Measurements from ENCODE around the gene KREMEN2. TPM values are rescaled to one million over a fixed set of nuclear protein-coding genes. Genes with fewer than 3 reads are reported as not detected.

The KREMEN2 gene
- total RNA-seq, 4 donors from 2014 or later: not detected

GRCh38 chr16:2981177-2981898, 17.3 kb downstream of the KREMEN2 start:
- no peak for DNase-seq (ENCODE audit: low spot score)
- TF ChIP-seq CTCF (IDR thresholded peaks at IDR 0.05): no peak
- ATAC-seq (ENCODE audit: low FRiP score): no peak

DNA sequence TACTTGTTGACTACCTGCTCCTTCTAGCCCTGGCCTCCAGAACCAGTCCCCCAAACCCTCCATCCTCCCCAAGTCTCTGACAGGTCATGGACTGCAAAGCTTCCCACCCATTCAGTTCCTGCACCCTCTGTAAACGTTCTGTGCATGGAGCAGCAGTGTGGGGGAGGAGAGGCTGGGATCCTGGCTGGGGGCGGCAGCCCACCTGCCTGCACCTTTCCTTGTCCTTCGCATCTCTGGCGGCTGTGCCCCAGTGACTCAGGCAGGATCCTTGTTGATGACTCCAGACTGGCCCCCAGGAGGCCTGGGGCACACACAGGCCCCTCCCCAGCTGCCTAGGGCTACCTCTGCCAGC, 17.8 kb downstream of the KREMEN2 start:
- ATAC-seq (ENCODE audit: low FRiP score) (no peak), DNase-seq (ENCODE audit: low spot score) (no peak)
- no peak for TF ChIP-seq CTCF (IDR thresholded peaks at IDR 0.05)

DNA sequence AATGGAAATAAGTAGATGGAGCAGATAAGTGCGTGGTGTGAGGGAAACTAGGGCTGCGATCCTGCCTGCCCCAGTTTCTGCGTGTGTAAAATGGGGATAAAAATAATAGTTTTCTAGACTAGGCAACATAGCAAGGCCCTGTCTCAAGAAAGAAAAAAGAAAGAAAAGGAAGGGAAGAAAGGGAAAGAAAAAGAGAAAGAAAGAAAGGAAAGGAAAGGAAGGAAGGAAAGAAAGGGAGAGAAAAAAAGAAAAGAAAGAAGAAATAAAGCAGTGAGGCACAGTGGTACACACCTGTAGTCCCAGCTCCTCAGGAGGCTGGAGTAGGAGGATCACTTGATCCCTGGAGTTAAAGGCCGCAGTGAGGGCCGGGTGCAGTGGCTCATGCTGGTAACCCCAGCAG, 18.3 kb downstream of the KREMEN2 start:
- TF ChIP-seq CTCF (IDR thresholded peaks at IDR 0.05): no peak
- DNase-seq (ENCODE audit: low spot score) (no peak), ATAC-seq (ENCODE audit: low FRiP score) (no peak)

DNA sequence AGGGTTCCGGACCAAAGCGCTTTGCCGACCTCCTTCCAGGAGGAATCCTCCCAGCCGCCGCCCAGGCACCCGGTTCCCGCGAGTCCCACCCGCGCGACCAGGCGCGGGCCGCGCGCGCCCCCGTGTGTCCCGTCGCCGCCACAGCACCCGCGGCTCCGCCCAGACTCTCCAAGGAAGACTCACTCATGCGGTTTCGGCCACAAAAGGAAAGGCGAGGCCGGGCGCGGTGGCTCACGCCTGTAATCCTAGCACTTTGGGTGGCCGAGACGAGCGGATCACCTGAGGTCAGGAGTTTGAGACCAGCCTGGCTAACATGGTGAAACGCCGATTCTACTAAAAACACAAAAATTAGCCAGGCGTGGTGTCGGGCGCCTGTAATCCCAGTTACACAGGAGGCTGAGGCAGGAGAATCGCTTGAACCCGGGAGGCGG, 19.6 kb downstream of the KREMEN2 start:
- DNase-seq (ENCODE audit: low spot score) (peak; percentile 50), ATAC-seq (ENCODE audit: low FRiP score) (peak; percentile 63)
- TF ChIP-seq CTCF (IDR thresholded peaks at IDR 0.05): peak in 2 of 3 donors; percentile 57 to 62

- no peak for TF ChIP-seq CTCF (IDR thresholded peaks at IDR 0.05)
- no peak for ATAC-seq (ENCODE audit: low FRiP score)
- no peak for DNase-seq (ENCODE audit: low spot score)
These were observed 21.4 kb downstream of the KREMEN2 start for GRCh38 chr16:2985462-2985861.

DNA sequence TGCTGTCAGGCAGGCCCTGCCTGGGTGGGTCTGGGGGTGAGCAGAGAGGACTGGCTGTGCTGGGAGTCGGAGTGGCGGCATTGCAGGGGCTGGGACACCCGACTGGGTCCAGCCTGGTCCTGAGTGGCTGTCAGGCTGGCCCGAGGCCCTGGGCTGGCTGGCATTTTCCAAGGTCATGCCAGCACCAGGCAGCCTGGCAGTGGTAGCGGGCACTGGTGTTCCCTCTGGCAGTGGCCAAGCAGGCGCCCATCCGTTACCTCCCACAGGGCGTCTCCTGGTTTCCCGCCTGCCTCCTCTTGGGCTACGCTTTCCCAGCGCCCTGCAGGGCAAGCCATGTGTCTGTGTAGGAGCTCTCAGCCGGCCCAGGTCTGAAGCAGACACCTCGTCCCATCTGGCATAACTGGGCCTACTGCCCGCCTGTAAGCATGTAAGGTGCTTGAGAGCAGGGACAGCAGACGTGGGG, 21.8 kb downstream of the KREMEN2 start:
- ATAC-seq (ENCODE audit: low FRiP score) (no peak), DNase-seq (ENCODE audit: low spot score) (no peak)
- no peak for TF ChIP-seq CTCF (IDR thresholded peaks at IDR 0.05)

- TF ChIP-seq CTCF (IDR thresholded peaks at IDR 0.05): no peak
- DNase-seq (ENCODE audit: low spot score): no peak
- no peak for ATAC-seq (ENCODE audit: low FRiP score)
These were observed 22.6 kb downstream of the KREMEN2 start for GRCh38 chr16:2986623-2987188.

Measured in omental fat pad (tissue), 4 donors.